ENCODE results near the gene TADA1. TPM values are rescaled to one million over a fixed set of nuclear protein-coding genes. Genes with fewer than 3 reads are reported as not detected.

Gene TADA1
- total RNA-seq, 1 donor from 2014 or later = 9.9 TPM

DNA sequence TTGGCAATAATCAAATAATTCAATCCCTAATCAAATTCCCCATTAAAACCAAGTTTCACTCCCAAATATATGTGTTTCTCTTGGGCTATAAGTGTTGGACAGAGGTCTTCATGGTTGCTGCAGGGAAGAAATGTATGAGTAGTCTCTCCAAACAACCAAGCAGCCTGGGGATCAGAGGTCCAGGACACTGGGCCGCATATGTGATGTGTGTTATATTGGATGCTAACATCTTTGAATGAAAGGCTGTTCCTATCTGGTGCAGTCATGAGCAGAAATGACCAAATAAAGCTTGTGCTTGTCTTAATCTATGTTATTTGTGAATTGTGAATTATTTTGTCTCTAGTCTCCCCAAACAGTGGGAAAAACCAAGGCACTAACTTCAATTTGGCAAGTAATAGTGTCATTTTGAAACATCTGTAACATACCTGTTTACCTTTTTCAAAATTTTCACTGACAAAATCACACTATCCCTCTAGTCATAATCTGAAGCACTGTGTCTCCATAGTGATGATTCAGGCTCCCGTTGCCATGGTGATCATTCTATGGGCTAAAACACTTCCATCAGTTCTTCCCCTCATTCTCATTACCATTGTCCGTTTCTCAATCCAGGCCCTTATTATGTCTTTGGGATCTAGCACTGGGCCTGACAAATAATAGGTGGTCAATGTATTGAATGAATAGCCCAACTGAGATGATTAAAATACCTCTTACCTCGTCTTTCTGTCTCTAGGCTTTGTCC lies 12.5 kb upstream of the TADA1 start:
- no peak for FAIRE-seq

DNA sequence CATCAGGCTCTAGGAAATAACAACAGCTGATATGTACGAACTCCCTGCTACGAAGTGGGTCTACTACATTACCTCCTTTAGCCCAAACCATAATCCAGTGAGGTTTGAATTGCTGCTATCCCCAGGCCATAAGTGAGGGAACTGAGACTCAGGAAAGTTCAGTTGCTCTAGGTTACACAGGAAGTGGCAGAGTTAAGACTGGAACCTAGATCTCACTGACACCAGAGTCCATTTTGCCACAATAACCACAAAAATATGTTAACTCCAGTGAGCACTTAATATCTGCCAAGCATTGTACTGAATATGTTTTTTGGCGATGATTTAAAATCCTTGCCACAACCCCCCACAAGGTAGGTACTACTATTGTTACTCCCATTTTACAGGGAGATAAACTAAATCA lies 8.9 kb upstream of the TADA1 start:
- H3K4me3 Mint-ChIP-seq (ENCODE audit: unreplicated experiment) = no peak overlapping the region
- Histone ChIP-seq H3K9me3 (ENCODE audit: insufficient read depth, low read depth, low read length) (no peaks in the 10 kb centered on the region), H3K9ac (ENCODE audit: low read length) (no peak overlapping the region), H3K27me3 (ENCODE audit: insufficient read depth, low read length) (peaks cover 51% of the 10 kb centered on the region), H3K79me2 (ENCODE audit: insufficient read depth, low read length) (no peaks in the 10 kb centered on the region), H3K4me3 (ENCODE audit: insufficient read depth, low read depth, low read length) (no peak overlapping the region), H2AFZ (ENCODE audit: low read depth, low read length) (no peak overlapping the region), H3K4me1 (ENCODE audit: insufficient read depth, low read length) (peaks cover 6% of the 10 kb centered on the region), H3K27ac (ENCODE audit: low read depth, low read length) (no peak overlapping the region), H4K20me1 (ENCODE audit: insufficient read depth, low read length) (no peaks in the 10 kb centered on the region), H3K36me3 (ENCODE audit: insufficient read depth, low read length) (no peaks in the 10 kb centered on the region), H3K4me2 (ENCODE audit: low read length) (no peak overlapping the region)
- peaks cover 24% of the 10 kb centered on the region for H3K27me3 Mint-ChIP-seq (ENCODE audit: low read depth, unreplicated experiment)
- H3K27ac Mint-ChIP-seq (ENCODE audit: unreplicated experiment) = no peak overlapping the region
- H3K9me3 Mint-ChIP-seq (ENCODE audit: unreplicated experiment) = no peaks in the 10 kb centered on the region
- H3K36me3 Mint-ChIP-seq (ENCODE audit: low read depth, unreplicated experiment) = no peaks in the 10 kb centered on the region
- no peak for TF ChIP-seq CTCF (IDR thresholded peaks at IDR 0.05; ENCODE audit: insufficient read depth, low read depth, low read length)
- no peak for TF ChIP-seq EZH2 (IDR thresholded peaks at IDR 0.05; ENCODE audit: insufficient read depth, low read length)
- DNase-seq (ENCODE audit: low read depth) (no peak), FAIRE-seq (no peak)
- H3K4me1 Mint-ChIP-seq (ENCODE audit: low read depth, unreplicated experiment) = no peaks in the 10 kb centered on the region

More for the DNA sequence above, 12.5 kb upstream of the TADA1 start:
- no peaks in the 10 kb centered on the region for H3K36me3 ChIP-seq (ENCODE audit: insufficient read depth, low read length)
- Mint-ChIP-seq H3K36me3 (ENCODE audit: low read depth, unreplicated experiment) (no peaks in the 10 kb centered on the region), H3K27me3 (ENCODE audit: low read depth, unreplicated experiment) (peaks cover 24% of the 10 kb centered on the region), H3K27ac (ENCODE audit: unreplicated experiment) (no peak overlapping the region), H3K4me1 (ENCODE audit: low read depth, unreplicated experiment) (no peaks in the 10 kb centered on the region), H3K9me3 (ENCODE audit: unreplicated experiment) (no peaks in the 10 kb centered on the region), H3K4me3 (ENCODE audit: unreplicated experiment) (no peak overlapping the region)
- no peak overlapping the region for H3K9ac ChIP-seq (ENCODE audit: low read length)
- no peaks in the 10 kb centered on the region for H3K79me2 ChIP-seq (ENCODE audit: insufficient read depth, low read length)
- peaks cover 62% of the 10 kb centered on the region for H3K27me3 ChIP-seq (ENCODE audit: insufficient read depth, low read length)
- no peak overlapping the region for H3K4me3 ChIP-seq (ENCODE audit: insufficient read depth, low read depth, low read length)
- TF ChIP-seq CTCF (IDR thresholded peaks at IDR 0.05; ENCODE audit: insufficient read depth, low read depth, low read length) (no peak), EZH2 (IDR thresholded peaks at IDR 0.05; ENCODE audit: insufficient read depth, low read length) (no peak)
- no peak overlapping the region for H3K27ac ChIP-seq (ENCODE audit: low read depth, low read length)
- H3K9me3 ChIP-seq (ENCODE audit: insufficient read depth, low read depth, low read length) = no peaks in the 10 kb centered on the region
- no peaks in the 10 kb centered on the region for H4K20me1 ChIP-seq (ENCODE audit: insufficient read depth, low read length)
- H3K4me2 ChIP-seq (ENCODE audit: low read length) = no peak overlapping the region
- H2AFZ ChIP-seq (ENCODE audit: low read depth, low read length) = no peak overlapping the region
- H3K4me1 ChIP-seq (ENCODE audit: insufficient read depth, low read length) = peaks cover 6% of the 10 kb centered on the region
- DNase-seq (ENCODE audit: low read depth) = no peak

GRCh38 chr1:166884040-166884642 lies 8.1 kb upstream of the TADA1 start:
- no peak overlapping the region for H3K9ac ChIP-seq (ENCODE audit: low read length)
- FAIRE-seq = no peak
- no peaks in the 10 kb centered on the region for H3K36me3 ChIP-seq (ENCODE audit: insufficient read depth, low read length)
- Mint-ChIP-seq H3K36me3 (ENCODE audit: low read depth, unreplicated experiment) (no peaks in the 10 kb centered on the region), H3K9me3 (ENCODE audit: unreplicated experiment) (no peaks in the 10 kb centered on the region), H3K27ac (ENCODE audit: unreplicated experiment) (no peak overlapping the region), H3K27me3 (ENCODE audit: low read depth, unreplicated experiment) (peaks cover 24% of the 10 kb centered on the region), H3K4me1 (ENCODE audit: low read depth, unreplicated experiment) (no peaks in the 10 kb centered on the region), H3K4me3 (ENCODE audit: unreplicated experiment) (no peak overlapping the region)
- H3K4me1 ChIP-seq (ENCODE audit: insufficient read depth, low read length) = peaks cover 6% of the 10 kb centered on the region
- peak overlapping the region; percentile 63 for H3K4me2 ChIP-seq (ENCODE audit: low read length)
- no peaks in the 10 kb centered on the region for H4K20me1 ChIP-seq (ENCODE audit: insufficient read depth, low read length)
- no peaks in the 10 kb centered on the region for H3K9me3 ChIP-seq (ENCODE audit: insufficient read depth, low read depth, low read length)
- no peak overlapping the region for H3K4me3 ChIP-seq (ENCODE audit: insufficient read depth, low read depth, low read length)
- DNase-seq (ENCODE audit: low read depth) = no peak
- TF ChIP-seq CTCF (IDR thresholded peaks at IDR 0.05; ENCODE audit: insufficient read depth, low read depth, low read length) (peak; percentile 49), EZH2 (IDR thresholded peaks at IDR 0.05; ENCODE audit: insufficient read depth, low read length) (no peak)
- H3K27me3 ChIP-seq (ENCODE audit: insufficient read depth, low read length) = peaks cover 46% of the 10 kb centered on the region
- no peaks in the 10 kb centered on the region for H3K79me2 ChIP-seq (ENCODE audit: insufficient read depth, low read length)
- H2AFZ ChIP-seq (ENCODE audit: low read depth, low read length) = peak overlapping the region; percentile 54
- no peak overlapping the region for H3K27ac ChIP-seq (ENCODE audit: low read depth, low read length)
